SK-N-MC (cell line): ENCODE data around the gene THEM4.

Source experiments
- EZH2 ChIP-seq: fragments of 200-600 bp; sonication (generic); IDR thresholded peaks from one replicate; pipeline ENCODE4 v1.6.1; 2017; ENCODE audit warnings: antibody characterized with exemption
- FOXP2 ChIP-seq: optimal IDR thresholded peaks from 2 replicates; pipeline ENCODE3; 2011; ENCODE audit warnings: mild to moderate bottlenecking, moderate library complexity; ENCODE audit not compliant: insufficient read depth; ENCODE audit errors: extremely low read length, control extremely low read depth
- POLR2AphosphoS5 ChIP-seq: IDR thresholded peaks from 2 replicates; pipeline ENCODE4 v1.6.1; 2012; ENCODE audit warnings: mild to moderate bottlenecking, low read depth, low read length, borderline replicate concordance

DNA sequence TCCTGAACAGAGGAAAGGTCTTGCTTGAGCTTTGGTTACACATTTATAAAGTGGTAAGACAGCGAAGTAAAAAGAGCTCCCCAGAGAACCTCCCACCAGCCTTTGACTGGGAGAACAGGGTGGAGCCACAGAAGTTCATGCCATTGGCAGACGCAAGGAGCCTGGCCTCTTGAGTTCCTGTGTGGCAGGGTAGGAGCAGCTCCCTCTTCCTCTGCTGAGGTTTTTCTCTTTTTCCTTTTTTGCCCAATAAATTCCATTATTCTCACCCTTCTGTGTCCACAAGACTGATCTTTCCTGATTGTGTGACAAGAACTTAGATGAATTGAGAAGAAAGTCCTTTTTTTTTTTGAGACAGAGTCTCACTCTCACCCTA lies 4.3 kb downstream of the THEM4 start:
- no peak for TF ChIP-seq EZH2
- TF ChIP-seq POLR2AphosphoS5, result no peak
- TF ChIP-seq FOXP2, result no peak
